Mucosa of rectum (tissue), 2 donors: ENCODE results near the gene OLFML3.

Experiments
- H3K27ac ChIP-seq, 2 donors: one replicate each; pipeline ENCODE4 v1.7.0; 2013; ENCODE audit warnings: inconsistent platforms in 2 of 2, low read depth in 2 of 2, low read length in 2 of 2
- H3K27me3 ChIP-seq, 2 donors: one replicate each; pipeline ENCODE4 v1.7.0; 2013; ENCODE audit warnings: low read length in 2 of 2; ENCODE audit not compliant: control insufficient read depth in 2 of 2, insufficient read depth in 2 of 2
- H3K36me3 ChIP-seq, 2 donors: one replicate each; pipeline ENCODE4 v1.7.0; 2013; ENCODE audit warnings: low read length in 2 of 2; ENCODE audit not compliant: control insufficient read depth in 2 of 2, insufficient read depth in 2 of 2
- H3K4me1 ChIP-seq, 2 donors: one replicate each; pipeline ENCODE4 v1.7.0; 2013; ENCODE audit warnings: low read length in 2 of 2, mild to moderate bottlenecking in 1 of 2; ENCODE audit not compliant: control insufficient read depth in 2 of 2, insufficient read depth in 2 of 2
- H3K4me3 ChIP-seq, 2 donors: one replicate each; pipeline ENCODE4 v1.7.0; 2013; ENCODE audit warnings: low read length in 2 of 2
- H3K9ac ChIP-seq, 2 donors: one replicate each; pipeline ENCODE4 v1.7.0; 2013; ENCODE audit warnings: low read length in 2 of 2, low read depth in 1 of 2, mild to moderate bottlenecking in 1 of 2
- H3K9me3 ChIP-seq, 2 donors: one replicate each; pipeline ENCODE4 v1.7.0; 2013; ENCODE audit warnings: low read length in 2 of 2; ENCODE audit not compliant: control insufficient read depth in 2 of 2
- donor health status: healthy.
- donor health status: Normal muscosa, but diverticular disease.

Gene OLFML3

GRCh38 chr1:114021665-114022099 is 42.4 kb downstream of the OLFML3 start:
- Histone ChIP-seq H3K9ac (no peak overlapping the region), H3K4me1 (no peaks in the 10 kb centered on the region), H3K9me3 (no peaks in the 10 kb centered on the region), H3K27me3 (no peaks in the 10 kb centered on the region), H3K4me3 (no peak overlapping the region), H3K27ac (no peak overlapping the region), H3K36me3 (no peaks in the 10 kb centered on the region)

- Histone ChIP-seq H3K36me3 (no peaks in the 10 kb centered on the region), H3K4me1 (no peaks in the 10 kb centered on the region), H3K27ac (no peak overlapping the region), H3K4me3 (no peak overlapping the region), H3K9me3 (no peaks in the 10 kb centered on the region), H3K27me3 (no peaks in the 10 kb centered on the region), H3K9ac (no peak overlapping the region)
Observed at GRCh38 chr1:114022877-114023276, 43.6 kb downstream of the OLFML3 start.

GRCh38 chr1:114023377-114023776 is 44.1 kb downstream of the OLFML3 start:
- Histone ChIP-seq H3K36me3 (no peaks in the 10 kb centered on the region), H3K4me3 (no peak overlapping the region), H3K27ac (no peak overlapping the region), H3K9me3 (no peaks in the 10 kb centered on the region), H3K27me3 (no peaks in the 10 kb centered on the region), H3K9ac (no peak overlapping the region), H3K4me1 (no peaks in the 10 kb centered on the region)

- no peak overlapping the region for H3K4me3 ChIP-seq
- no peak overlapping the region for H3K9ac ChIP-seq
- H3K27ac ChIP-seq: no peak overlapping the region
- no peaks in the 10 kb centered on the region for H3K4me1 ChIP-seq
- H3K36me3 ChIP-seq: no peaks in the 10 kb centered on the region
- H3K9me3 ChIP-seq: no peaks in the 10 kb centered on the region
- H3K27me3 ChIP-seq: no peaks in the 10 kb centered on the region
Observed at GRCh38 chr1:114024049-114024448, 44.8 kb downstream of the OLFML3 start.

GRCh38 chr1:114025609-114026401 is 46.5 kb downstream of the OLFML3 start:
- no peaks in the 10 kb centered on the region for H3K9me3 ChIP-seq
- no peaks in the 10 kb centered on the region for H3K27me3 ChIP-seq
- no peak overlapping the region for H3K9ac ChIP-seq
- no peaks in the 10 kb centered on the region for H3K36me3 ChIP-seq
- H3K27ac ChIP-seq: no peak overlapping the region
- no peaks in the 10 kb centered on the region for H3K4me1 ChIP-seq
- H3K4me3 ChIP-seq: no peak overlapping the region

- H3K9me3 ChIP-seq: no peaks in the 10 kb centered on the region
- no peaks in the 10 kb centered on the region for H3K36me3 ChIP-seq
- no peaks in the 10 kb centered on the region for H3K4me1 ChIP-seq
- no peak overlapping the region for H3K9ac ChIP-seq
- no peak overlapping the region for H3K27ac ChIP-seq
- H3K27me3 ChIP-seq: no peaks in the 10 kb centered on the region
- H3K4me3 ChIP-seq: no peak overlapping the region
Observed at GRCh38 chr1:114026797-114027196, 47.5 kb downstream of the OLFML3 start.
